B cell (primary cell): ENCODE results near the gene FEM1B. TPM values are rescaled to one million over a fixed set of nuclear protein-coding genes. Genes with fewer than 3 reads are reported as not detected.

Experiments
- ATAC-seq: fragments of 200-7000 bp; cut with Tn5 transposase; one replicate; pipeline ENCODE4 v1.10.0; 2021; ENCODE audit warnings: low read depth, mild to moderate bottlenecking, moderate number of reproducible peaks, moderate library complexity
- CTCF ChIA-PET: fragments of 350-600 bp; sonication (Branson Sonifier 250); formaldehyde crosslinking; loops from one replicate; lab custom pipeline; 2021; ENCODE audit warnings: antibody characterized with exemption, inconsistent platforms; lab: Charles Lee
- POLR2A ChIA-PET: fragments of 350-600 bp; sonication (Branson Sonifier 250); formaldehyde crosslinking; loops from one replicate; lab custom pipeline; 2021; ENCODE audit warnings: antibody characterized with exemption; lab: Charles Lee
- DNase-seq: peaks from one replicate; pipeline ENCODE4 v3.0.0; 2013
- H2AFZ ChIP-seq: 2 replicates; pipeline ENCODE4 v1.6.1; 2012; ENCODE audit warnings: mild to moderate bottlenecking, low read depth, low read length; ENCODE audit not compliant: insufficient read depth, poor library complexity, severe bottlenecking
- H3K27ac ChIP-seq, 2 donors: 1 replicate in 1 of 2; 2 replicates in 1 of 2; pipeline ENCODE4 v1.5.1; 2012 to 2013; ENCODE audit warnings: low read length in 2 of 2, mild to moderate bottlenecking in 2 of 2, moderate library complexity in 1 of 2
- H3K27me3 ChIP-seq, 4 experiments: fragments of 200-600 bp in 1 of 4; sonication (generic) in 1 of 4; replicated peaks in 1 of 4; 1 replicate in 2 of 4; 2 replicates in 2 of 4; pipeline versions ENCODE4 v1.6.1 to v1.7.0; 2013 to 2016; ENCODE audit warnings: low read length in 3 of 4, mild to moderate bottlenecking in 2 of 4, mixed read lengths in 1 of 4, moderate library complexity in 1 of 4; ENCODE audit not compliant: insufficient read depth in 4 of 4, control insufficient read depth in 3 of 4; ENCODE audit errors: control extremely low read depth in 1 of 4
- H3K36me3 ChIP-seq, 2 experiments: replicated peaks in 1 of 2; 1 replicate in 1 of 2; 2 replicates in 1 of 2; pipeline versions ENCODE4 v1.6.1 to v1.7.1; 2013; ENCODE audit warnings: low read length in 1 of 2; ENCODE audit not compliant: insufficient read depth in 2 of 2, control insufficient read depth in 1 of 2; ENCODE audit errors: control extremely low read depth in 1 of 2, extremely low read depth in 1 of 2
- H3K4me1 ChIP-seq, 2 donors: fragments of 200-600 bp in 1 of 2; sonication (generic) in 1 of 2; 1 replicate in 1 of 2; 2 replicates in 1 of 2; pipeline versions ENCODE4 v1.5.1 to v1.6.1; 2013 to 2017; ENCODE audit warnings: low read length in 2 of 2; ENCODE audit not compliant: control insufficient read depth in 2 of 2, insufficient read depth in 2 of 2
- H3K4me2 ChIP-seq: replicated peaks from 2 replicates; pipeline ENCODE3; 2012; ENCODE audit warnings: mild to moderate bottlenecking, low read depth, low read length; ENCODE audit not compliant: poor library complexity, severe bottlenecking
- H3K4me3 ChIP-seq, 5 experiments: fragments of 200-600 bp in 1 of 5; sonication (generic) in 1 of 5; 1 replicate in 3 of 5; 2 replicates in 2 of 5; pipeline versions ENCODE4 v1.5.1 to v1.7.0; 2011 to 2016; ENCODE audit warnings: low read length in 4 of 5, mild to moderate bottlenecking in 4 of 5, low read depth in 2 of 5, control low read depth in 1 of 5, moderate library complexity in 1 of 5; ENCODE audit not compliant: insufficient read depth in 1 of 5; ENCODE audit errors: control extremely low read depth in 1 of 5, extremely low read depth in 1 of 5
- H3K79me2 ChIP-seq: fragments of 200-600 bp; sonication (generic); one replicate; pipeline ENCODE4 v1.6.0; 2016; ENCODE audit warnings: low read length; ENCODE audit not compliant: control insufficient read depth, insufficient read depth
- H3K9ac ChIP-seq: fragments of 200-600 bp; sonication (generic); 2 replicates; pipeline ENCODE4 v1.6.1; 2017; ENCODE audit warnings: mild to moderate bottlenecking, low read length, moderate library complexity
- H3K9me3 ChIP-seq, 3 donors: one replicate each; pipeline versions ENCODE4 v1.6.1 to v1.7.1; 2013; ENCODE audit warnings: low read length in 2 of 3; ENCODE audit not compliant: control insufficient read depth in 2 of 3, insufficient read depth in 1 of 3; ENCODE audit errors: control extremely low read depth in 1 of 3
- H4K20me1 ChIP-seq: 2 replicates; pipeline ENCODE4 v1.6.0; 2012; ENCODE audit warnings: mild to moderate bottlenecking, low read length; ENCODE audit not compliant: insufficient read depth, control insufficient read depth, poor library complexity, severe bottlenecking
- H3K27ac Mint-ChIP-seq: one replicate; pipeline ENCODE4 v1.8.0; 2021; ENCODE audit warnings: mixed read lengths
- H3K27me3 Mint-ChIP-seq: one replicate; pipeline ENCODE4 v1.8.0; 2021; ENCODE audit warnings: mixed read lengths
- H3K4me1 Mint-ChIP-seq: one replicate; pipeline ENCODE4 v1.8.0; 2021; ENCODE audit warnings: mixed read lengths
- H3K4me3 Mint-ChIP-seq: one replicate; pipeline ENCODE4 v1.8.0; 2021; ENCODE audit warnings: mixed read lengths
- H3K9me3 Mint-ChIP-seq: one replicate; pipeline ENCODE4 v1.8.0; 2022; ENCODE audit warnings: mixed read lengths; ENCODE audit not compliant: insufficient read depth
- CTCF ChIP-seq: fragments of 200-600 bp; IDR thresholded peaks from one replicate; pipeline ENCODE4 v1.8.0; 2022; ENCODE audit warnings: antibody characterized with exemption, mild to moderate bottlenecking
- EZH2 ChIP-seq: IDR thresholded peaks from 2 replicates; pipeline ENCODE4 v1.6.1; 2012; ENCODE audit warnings: borderline replicate concordance, low read depth, mild to moderate bottlenecking, moderate library complexity, low read length; ENCODE audit not compliant: insufficient read depth, poor library complexity, severe bottlenecking
- WGBS: methylation state at CpG from one replicate; pipeline ENCODE4 v1.1.5; 2013; ENCODE audit warnings: missing lambda C conversion rate; ENCODE audit not compliant: insufficient coverage; 5-methylcytosine and 5-hydroxymethylcytosine counted together
- intact Hi-C: fragments of 100-400 bp; cut with micrococcal nuclease; formaldehyde crosslinking; loops from one replicate; pipeline ENCODE4 v1.10.0; 2022
- polyA plus RNA-seq: library from polyadenylated mRNA; depleted of rRNA; stranded (reverse); fragments of >200 nt; gene quantifications from 2 replicates; pipeline ENCODE4 v1.2.3, GENCODE V29; 2012
- total RNA-seq, 2 donors: library from RNA; stranded (reverse); fragments of 120-200 nt in 1 of 2; gene quantifications; 1 replicate in 1 of 2; 2 replicates in 1 of 2; pipeline versions ENCODE4 v1.2.3 to v1.2.4, GENCODE V29; 2013 to 2022

FEM1B gene
- total and polyA plus RNA-seq, 2 donors (not counting 1 experiment from before 2014, with no cell fraction given), result 13.8 to 52.4 TPM

GRCh38 chr15:68289621-68290352, 12.2 kb downstream of the FEM1B start:
- H3K4me1 ChIP-seq, result no peaks in the 10 kb centered on the region
- H3K27ac Mint-ChIP-seq, result no peak overlapping the region
- DNase-seq, result no peak
- no peak overlapping the region for H3K4me2 ChIP-seq
- H3K4me3 Mint-ChIP-seq, result no peak overlapping the region
- H3K27me3 ChIP-seq, result no peaks in the 10 kb centered on the region
- no peaks in the 10 kb centered on the region for H3K27me3 Mint-ChIP-seq
- H3K27ac ChIP-seq, result no peak overlapping the region
- H2AFZ ChIP-seq, result no peak overlapping the region
- H3K9me3 ChIP-seq, result no peaks in the 10 kb centered on the region
- peaks cover 83% of the 10 kb centered on the region for H3K79me2 ChIP-seq
- TF ChIP-seq EZH2, result no peak
- no peak for TF ChIP-seq CTCF
- H3K4me3 ChIP-seq, result no peak overlapping the region
- H3K9me3 Mint-ChIP-seq, result no peaks in the 10 kb centered on the region
- whole genome bisulfite sequencing, result 97% methylated on average over 6 of the region's 14 CpGs
- ATAC-seq, result no peak
- peaks cover 70% of the 10 kb centered on the region for H4K20me1 ChIP-seq
- ChIA-PET CTCF (interaction anchor here (0.6 to 0.7 kb wide), 2 partner anchors 17 to 41 kb away, joined by 5 to 6 read pairs; no protein-coding TSS in a partner anchor), POLR2A (no interaction called here)
- H3K36me3 ChIP-seq, result peaks cover 11 to 39% of the 10 kb centered on the region in 2 experiments
- intact Hi-C loops, result no loop called here
- H3K4me1 Mint-ChIP-seq, result peaks cover 33% of the 10 kb centered on the region
- H3K9ac ChIP-seq, result no peak overlapping the region

GRCh38 chr15:68290715-68291114, 13.2 kb downstream of the FEM1B start:
- ChIA-PET CTCF (interaction anchor here (1.7 kb wide), 1 partner anchor 16 kb away, joined by 5 read pairs; no protein-coding TSS in a partner anchor), POLR2A (no interaction called here)
- Mint-ChIP-seq H3K27me3 (no peaks in the 10 kb centered on the region), H3K4me3 (no peak overlapping the region), H3K27ac (no peak overlapping the region), H3K4me1 (peaks cover 25% of the 10 kb centered on the region), H3K9me3 (no peaks in the 10 kb centered on the region)
- H3K79me2 ChIP-seq, result peaks cover 74% of the 10 kb centered on the region
- H2AFZ ChIP-seq, result no peak overlapping the region
- no peak overlapping the region for H3K27ac ChIP-seq
- H3K9me3 ChIP-seq, result no peaks in the 10 kb centered on the region
- no peak for ATAC-seq
- H3K36me3 ChIP-seq, result peaks cover 11 to 33% of the 10 kb centered on the region in 2 experiments
- H3K27me3 ChIP-seq, result no peaks in the 10 kb centered on the region
- no peak for DNase-seq
- peaks cover 61% of the 10 kb centered on the region for H4K20me1 ChIP-seq
- H3K4me2 ChIP-seq, result no peak overlapping the region
- TF ChIP-seq EZH2 (no peak), CTCF (no peak)
- no peak overlapping the region for H3K9ac ChIP-seq
- intact Hi-C loops, result no loop called here
- WGBS, result 99% methylated on average over 8 of the region's 8 CpGs
- no peak overlapping the region for H3K4me3 ChIP-seq
- no peaks in the 10 kb centered on the region for H3K4me1 ChIP-seq
